ENCODE results near the gene TOP2B.

TOP2B gene

GRCh38 chr3:25664812-25665314, at the start of gene TOP2B:
TOP2B (minus strand) TSS chr3:25664907; CDS start chr3:25664297, 610 bp downstream.
- Mint-ChIP-seq H3K36me3 (no peaks in the 10 kb centered on the region), H3K27me3 (no peaks in the 10 kb centered on the region), H3K27ac (peak within 1 kb of the TSS; percentile 97), H3K4me3 (peak within 1 kb of the TSS; percentile 95), H3K4me1 (peaks cover 47% of the 10 kb centered on the region), H3K9me3 (no peaks in the 10 kb centered on the region)
- peak; percentile 97 for ATAC-seq

GRCh38 chr3:25713341-25713985, 48.8 kb upstream of the TOP2B start:
- peaks cover 7% of the 10 kb centered on the region for H3K9me3 Mint-ChIP-seq
- no peaks in the 10 kb centered on the region for H3K4me1 Mint-ChIP-seq

GRCh38 chr3:25711090-25711489, 46.4 kb upstream of the TOP2B start:
- H3K9me3 Mint-ChIP-seq: no peaks in the 10 kb centered on the region
- no peak for ATAC-seq
- no peak overlapping the region for H3K4me3 Mint-ChIP-seq
- H3K4me1 Mint-ChIP-seq: no peaks in the 10 kb centered on the region
- H3K36me3 Mint-ChIP-seq: no peaks in the 10 kb centered on the region
- no peak overlapping the region for H3K27ac Mint-ChIP-seq
- H3K27me3 Mint-ChIP-seq: peaks cover 11% of the 10 kb centered on the region

More at GRCh38 chr3:25713341-25713985, 48.8 kb upstream of the TOP2B start:
- peaks cover 14% of the 10 kb centered on the region for H3K36me3 Mint-ChIP-seq
- H3K27ac Mint-ChIP-seq: no peak overlapping the region
- no peak overlapping the region for H3K4me3 Mint-ChIP-seq
- H3K27me3 Mint-ChIP-seq: peaks cover 11% of the 10 kb centered on the region
- no peak for ATAC-seq

- H3K9me3 Mint-ChIP-seq: no peaks in the 10 kb centered on the region
- H3K27ac Mint-ChIP-seq: no peak overlapping the region
- H3K36me3 Mint-ChIP-seq: no peaks in the 10 kb centered on the region
- H3K27me3 Mint-ChIP-seq: peaks cover 32% of the 10 kb centered on the region
- no peak for ATAC-seq
- H3K4me1 Mint-ChIP-seq: no peaks in the 10 kb centered on the region
- H3K4me3 Mint-ChIP-seq: no peak overlapping the region
Measured at GRCh38 chr3:25708036-25708435, 43.3 kb upstream of the TOP2B start.

- Mint-ChIP-seq H3K27me3 (peaks cover 38% of the 10 kb centered on the region), H3K4me3 (no peak overlapping the region), H3K9me3 (no peaks in the 10 kb centered on the region), H3K36me3 (no peaks in the 10 kb centered on the region), H3K4me1 (no peaks in the 10 kb centered on the region), H3K27ac (no peak overlapping the region)
- no peak for ATAC-seq
Measured at GRCh38 chr3:25707268-25707926, 42.7 kb upstream of the TOP2B start.

- Mint-ChIP-seq H3K27me3 (peaks cover 40% of the 10 kb centered on the region), H3K36me3 (no peaks in the 10 kb centered on the region), H3K27ac (no peak overlapping the region), H3K4me1 (no peaks in the 10 kb centered on the region), H3K4me3 (no peak overlapping the region), H3K9me3 (no peaks in the 10 kb centered on the region)
- no peak for ATAC-seq
Measured at GRCh38 chr3:25706213-25706612, 41.5 kb upstream of the TOP2B start.

- no peak overlapping the region for H3K27ac Mint-ChIP-seq
- H3K27me3 Mint-ChIP-seq: peaks cover 4% of the 10 kb centered on the region
Measured at GRCh38 chr3:25697553-25697952, 32.8 kb upstream of the TOP2B start.

GRCh38 chr3:25695731-25696420, 31.2 kb upstream of the TOP2B start:
- ATAC-seq: no peak
- Mint-ChIP-seq H3K27ac (no peak overlapping the region), H3K4me3 (no peak overlapping the region), H3K9me3 (no peaks in the 10 kb centered on the region), H3K4me1 (no peaks in the 10 kb centered on the region), H3K36me3 (no peaks in the 10 kb centered on the region), H3K27me3 (no peaks in the 10 kb centered on the region)

More at GRCh38 chr3:25697553-25697952, 32.8 kb upstream of the TOP2B start:
- no peaks in the 10 kb centered on the region for H3K36me3 Mint-ChIP-seq
- H3K4me1 Mint-ChIP-seq: no peaks in the 10 kb centered on the region
- H3K9me3 Mint-ChIP-seq: no peaks in the 10 kb centered on the region
- ATAC-seq: no peak
- H3K4me3 Mint-ChIP-seq: no peak overlapping the region

- Mint-ChIP-seq H3K27me3 (peaks cover 14% of the 10 kb centered on the region), H3K27ac (no peak overlapping the region), H3K36me3 (no peaks in the 10 kb centered on the region), H3K9me3 (no peaks in the 10 kb centered on the region), H3K4me1 (no peaks in the 10 kb centered on the region), H3K4me3 (no peak overlapping the region)
- no peak for ATAC-seq
Measured at GRCh38 chr3:25693238-25693637, 28.5 kb upstream of the TOP2B start.

- Mint-ChIP-seq H3K4me1 (no peaks in the 10 kb centered on the region), H3K36me3 (no peaks in the 10 kb centered on the region), H3K9me3 (no peaks in the 10 kb centered on the region), H3K4me3 (no peak overlapping the region), H3K27ac (no peak overlapping the region), H3K27me3 (peaks cover 14% of the 10 kb centered on the region)
- ATAC-seq: no peak
Measured at GRCh38 chr3:25692341-25692740, 27.6 kb upstream of the TOP2B start.

- peaks cover 14% of the 10 kb centered on the region for H3K27me3 Mint-ChIP-seq
Measured at GRCh38 chr3:25690768-25691533, 26.2 kb upstream of the TOP2B start.

GRCh38 chr3:25689226-25689625, 24.5 kb upstream of the TOP2B start:
- no peak overlapping the region for H3K27ac Mint-ChIP-seq
- no peaks in the 10 kb centered on the region for H3K36me3 Mint-ChIP-seq
- H3K4me1 Mint-ChIP-seq: no peaks in the 10 kb centered on the region
- no peaks in the 10 kb centered on the region for H3K9me3 Mint-ChIP-seq
- ATAC-seq: no peak
- H3K4me3 Mint-ChIP-seq: no peak overlapping the region
- H3K27me3 Mint-ChIP-seq: peaks cover 14% of the 10 kb centered on the region

More at GRCh38 chr3:25690768-25691533, 26.2 kb upstream of the TOP2B start:
- Mint-ChIP-seq H3K27ac (no peak overlapping the region), H3K9me3 (no peaks in the 10 kb centered on the region), H3K36me3 (no peaks in the 10 kb centered on the region), H3K4me3 (no peak overlapping the region), H3K4me1 (no peaks in the 10 kb centered on the region)
- ATAC-seq: no peak

GRCh38 chr3:25687742-25688141, 23.0 kb upstream of the TOP2B start:
- no peak for ATAC-seq
- H3K4me1 Mint-ChIP-seq: no peaks in the 10 kb centered on the region
- H3K27ac Mint-ChIP-seq: no peak overlapping the region

GRCh38 chr3:25686766-25687165, 22.1 kb upstream of the TOP2B start:
- no peaks in the 10 kb centered on the region for H3K9me3 Mint-ChIP-seq
- H3K4me1 Mint-ChIP-seq: no peaks in the 10 kb centered on the region

More at GRCh38 chr3:25687742-25688141, 23.0 kb upstream of the TOP2B start:
- H3K9me3 Mint-ChIP-seq: no peaks in the 10 kb centered on the region
- H3K36me3 Mint-ChIP-seq: no peaks in the 10 kb centered on the region
- H3K27me3 Mint-ChIP-seq: peaks cover 14% of the 10 kb centered on the region
- no peak overlapping the region for H3K4me3 Mint-ChIP-seq

GRCh38 chr3:25683882-25684281, 19.2 kb upstream of the TOP2B start:
- H3K27ac Mint-ChIP-seq: no peak overlapping the region
- H3K36me3 Mint-ChIP-seq: no peaks in the 10 kb centered on the region
- H3K4me1 Mint-ChIP-seq: no peaks in the 10 kb centered on the region
- peak; percentile 55 for ATAC-seq
- H3K9me3 Mint-ChIP-seq: no peaks in the 10 kb centered on the region
- peaks cover 5% of the 10 kb centered on the region for H3K27me3 Mint-ChIP-seq
- H3K4me3 Mint-ChIP-seq: no peak overlapping the region

More at GRCh38 chr3:25686766-25687165, 22.1 kb upstream of the TOP2B start:
- no peak for ATAC-seq
- no peak overlapping the region for H3K27ac Mint-ChIP-seq
- peaks cover 14% of the 10 kb centered on the region for H3K27me3 Mint-ChIP-seq
- H3K36me3 Mint-ChIP-seq: no peaks in the 10 kb centered on the region
- H3K4me3 Mint-ChIP-seq: no peak overlapping the region
